GM23248 (cell line): Measurements from ENCODE around the gene IARS2.

Source experiments
- EZH2 ChIP-seq: fragments of 200-600 bp; sonication (generic); IDR thresholded peaks from 2 replicates; pipeline ENCODE4 v1.6.1; 2018; ENCODE audit warnings: antibody characterized with exemption, mild to moderate bottlenecking; ENCODE audit not compliant: insufficient read depth, poor library complexity, severe bottlenecking
- EZH2phosphoT487 ChIP-seq: fragments of 200-600 bp; sonication (generic); IDR thresholded peaks from 2 replicates; pipeline ENCODE4 v1.6.1; 2018; ENCODE audit warnings: antibody characterized with exemption, moderate library complexity, mild to moderate bottlenecking, low read depth; ENCODE audit not compliant: insufficient read depth

DNA sequence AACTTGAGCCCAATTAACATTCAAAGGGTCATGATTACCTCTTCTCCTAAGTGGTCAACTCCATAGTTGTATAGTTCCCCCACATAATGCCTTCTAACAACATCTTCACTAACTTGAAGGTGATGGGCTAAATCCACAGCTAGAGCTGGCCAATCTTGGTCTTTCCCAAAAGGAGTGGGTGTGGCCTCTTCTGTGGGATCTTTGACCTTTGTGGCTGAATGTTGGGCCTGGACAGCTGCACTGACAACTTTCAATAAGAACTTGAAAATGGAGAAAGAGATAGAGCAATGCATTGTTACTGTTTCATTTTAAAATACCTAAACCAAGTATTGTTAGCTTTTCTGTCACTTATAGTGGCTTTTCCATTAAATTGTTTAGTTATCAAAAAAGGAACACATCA lies 59.2 kb downstream of the IARS2 start:
- no peak for TF ChIP-seq EZH2phosphoT487
- no peak for TF ChIP-seq EZH2
